ENCODE measurements around the gene KPTN. TPM values are rescaled to one million over a fixed set of nuclear protein-coding genes. Genes with fewer than 3 reads are reported as not detected.

The KPTN gene
- total RNA-seq, 1 experiment from 2014 or later: 19.7 TPM

- no peaks in the 10 kb centered on the region for H3K4me1 ChIP-seq
- H3K27me3 ChIP-seq (replicated peaks; ENCODE audit: control insufficient read depth, insufficient read depth, low read length): peaks cover 2% of the 10 kb centered on the region; the same call in 1 of the 2 replicates
- H3K9me3 ChIP-seq: peaks cover 7% of the 10 kb centered on the region
- H3K36me3 ChIP-seq (ENCODE audit: control insufficient read depth, insufficient read depth, low read length): no peaks in the 10 kb centered on the region
- Mint-ChIP-seq H3K9me3 (ENCODE audit: unreplicated experiment) (peaks cover 8% of the 10 kb centered on the region), H3K27ac (ENCODE audit: unreplicated experiment) (no peak overlapping the region), H3K36me3 (ENCODE audit: insufficient read depth, unreplicated experiment) (no peaks in the 10 kb centered on the region), H3K4me3 (ENCODE audit: unreplicated experiment) (no peak overlapping the region), H3K4me1 (ENCODE audit: low read depth, unreplicated experiment) (no peaks in the 10 kb centered on the region), H3K27me3 (ENCODE audit: insufficient read depth, unreplicated experiment) (peaks cover 11% of the 10 kb centered on the region)
- no peak overlapping the region for H3K4me3 ChIP-seq (ENCODE audit: low read depth, low read length)
- DNase-seq: no peak
- ChIA-PET CTCF (interaction anchor here (0.6 kb wide), 1 partner anchor 26 kb away, joined by 3 read pairs; the partner anchor contains the start of gene KPTN), POLR2A (no interaction called here)
- TF ChIP-seq, protein P1, sequence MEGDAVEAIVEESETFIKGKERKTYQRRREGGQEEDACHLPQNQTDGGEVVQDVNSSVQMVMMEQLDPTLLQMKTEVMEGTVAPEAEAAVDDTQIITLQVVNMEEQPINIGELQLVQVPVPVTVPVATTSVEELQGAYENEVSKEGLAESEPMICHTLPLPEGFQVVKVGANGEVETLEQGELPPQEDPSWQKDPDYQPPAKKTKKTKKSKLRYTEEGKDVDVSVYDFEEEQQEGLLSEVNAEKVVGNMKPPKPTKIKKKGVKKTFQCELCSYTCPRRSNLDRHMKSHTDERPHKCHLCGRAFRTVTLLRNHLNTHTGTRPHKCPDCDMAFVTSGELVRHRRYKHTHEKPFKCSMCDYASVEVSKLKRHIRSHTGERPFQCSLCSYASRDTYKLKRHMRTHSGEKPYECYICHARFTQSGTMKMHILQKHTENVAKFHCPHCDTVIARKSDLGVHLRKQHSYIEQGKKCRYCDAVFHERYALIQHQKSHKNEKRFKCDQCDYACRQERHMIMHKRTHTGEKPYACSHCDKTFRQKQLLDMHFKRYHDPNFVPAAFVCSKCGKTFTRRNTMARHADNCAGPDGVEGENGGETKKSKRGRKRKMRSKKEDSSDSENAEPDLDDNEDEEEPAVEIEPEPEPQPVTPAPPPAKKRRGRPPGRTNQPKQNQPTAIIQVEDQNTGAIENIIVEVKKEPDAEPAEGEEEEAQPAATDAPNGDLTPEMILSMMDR (IDR thresholded peaks at IDR 0.05; ENCODE audit: insufficient read depth in 1 of 2, low read depth in 1 of 2, low read length in 1 of 2, severe bottlenecking in 1 of 2, unreplicated experiment in 1 of 2): no peak
- intact Hi-C loops (cut with micrococcal nuclease; ENCODE audit: unreplicated experiment): no loop called here
- no TSS peak for BruUV-seq (replicated peaks)
Measured at GRCh38 chr19:47458672-47459071, 25.3 kb downstream of the KPTN start.

- intact Hi-C loops (cut with micrococcal nuclease; ENCODE audit: unreplicated experiment): no loop called here
- H3K36me3 ChIP-seq (ENCODE audit: control insufficient read depth, insufficient read depth, low read length): no peaks in the 10 kb centered on the region
- H3K27me3 ChIP-seq (replicated peaks; ENCODE audit: control insufficient read depth, insufficient read depth, low read length): peaks cover 2% of the 10 kb centered on the region; the same call in 1 of the 2 replicates
- Mint-ChIP-seq H3K4me3 (ENCODE audit: unreplicated experiment) (no peak overlapping the region), H3K4me1 (ENCODE audit: low read depth, unreplicated experiment) (no peaks in the 10 kb centered on the region), H3K27me3 (ENCODE audit: insufficient read depth, unreplicated experiment) (peaks cover 11% of the 10 kb centered on the region), H3K27ac (ENCODE audit: unreplicated experiment) (no peak overlapping the region), H3K36me3 (ENCODE audit: insufficient read depth, unreplicated experiment) (no peaks in the 10 kb centered on the region), H3K9me3 (ENCODE audit: unreplicated experiment) (peaks cover 8% of the 10 kb centered on the region)
- BruUV-seq (replicated peaks): no TSS peak
- ChIA-PET CTCF (interaction anchor here (0.7 kb wide), 1 partner anchor 20 kb away, joined by 3 read pairs; no protein-coding TSS in a partner anchor), POLR2A (no interaction called here)
- peaks cover 7% of the 10 kb centered on the region for H3K9me3 ChIP-seq
- DNase-seq: no peak
- peak overlapping the region; percentile 27 for H3K4me3 ChIP-seq (ENCODE audit: low read depth, low read length)
- H3K4me1 ChIP-seq: no peaks in the 10 kb centered on the region
- TF ChIP-seq, protein P1 (IDR thresholded peaks at IDR 0.05; ENCODE audit: insufficient read depth in 1 of 2, low read depth in 1 of 2, low read length in 1 of 2, severe bottlenecking in 1 of 2, unreplicated experiment in 1 of 2): no peak
Measured at GRCh38 chr19:47456721-47457474, 27.1 kb downstream of the KPTN start.

- no peaks in the 10 kb centered on the region for H3K36me3 Mint-ChIP-seq (ENCODE audit: insufficient read depth, unreplicated experiment)
- Histone ChIP-seq H3K27me3 (replicated peaks; ENCODE audit: control insufficient read depth, insufficient read depth, low read length) (no peaks in the 10 kb centered on the region), H3K4me3 (ENCODE audit: low read depth, low read length) (no peak overlapping the region), H3K4me1 (no peaks in the 10 kb centered on the region), H3K9me3 (peaks cover under 1% of the 10 kb centered on the region; the same call in 1 of the 2 replicates), H3K36me3 (ENCODE audit: control insufficient read depth, insufficient read depth, low read length) (no peaks in the 10 kb centered on the region)
- no peak overlapping the region for H3K27ac Mint-ChIP-seq (ENCODE audit: unreplicated experiment)
- ChIA-PET CTCF (interaction anchor here (0.7 kb wide), 1 partner anchor 18 kb away, joined by 4 read pairs; no protein-coding TSS in a partner anchor), POLR2A (no interaction called here)
- peaks cover 18% of the 10 kb centered on the region for H3K27me3 Mint-ChIP-seq (ENCODE audit: insufficient read depth, unreplicated experiment)
- intact Hi-C loops (cut with micrococcal nuclease; ENCODE audit: unreplicated experiment): no loop called here
- TF ChIP-seq, protein P1 (IDR thresholded peaks at IDR 0.05; ENCODE audit: insufficient read depth in 1 of 2, low read depth in 1 of 2, low read length in 1 of 2, severe bottlenecking in 1 of 2, unreplicated experiment in 1 of 2): no peak
- no TSS peak for BruUV-seq (replicated peaks)
- H3K4me1 Mint-ChIP-seq (ENCODE audit: low read depth, unreplicated experiment): peaks cover 4% of the 10 kb centered on the region
- peaks cover 3% of the 10 kb centered on the region for H3K9me3 Mint-ChIP-seq (ENCODE audit: unreplicated experiment)
- no peak overlapping the region for H3K4me3 Mint-ChIP-seq (ENCODE audit: unreplicated experiment)
- no peak for DNase-seq
Measured at GRCh38 chr19:47450478-47450877, 33.5 kb downstream of the KPTN start.
